ENCODE measurements around the gene CSAD. TPM values are rescaled to one million over a fixed set of nuclear protein-coding genes. Genes with fewer than 3 reads are reported as not detected.

The CSAD gene
- total RNA-seq, 1 experiment from 2014 or later = 11.5 TPM

DNA sequence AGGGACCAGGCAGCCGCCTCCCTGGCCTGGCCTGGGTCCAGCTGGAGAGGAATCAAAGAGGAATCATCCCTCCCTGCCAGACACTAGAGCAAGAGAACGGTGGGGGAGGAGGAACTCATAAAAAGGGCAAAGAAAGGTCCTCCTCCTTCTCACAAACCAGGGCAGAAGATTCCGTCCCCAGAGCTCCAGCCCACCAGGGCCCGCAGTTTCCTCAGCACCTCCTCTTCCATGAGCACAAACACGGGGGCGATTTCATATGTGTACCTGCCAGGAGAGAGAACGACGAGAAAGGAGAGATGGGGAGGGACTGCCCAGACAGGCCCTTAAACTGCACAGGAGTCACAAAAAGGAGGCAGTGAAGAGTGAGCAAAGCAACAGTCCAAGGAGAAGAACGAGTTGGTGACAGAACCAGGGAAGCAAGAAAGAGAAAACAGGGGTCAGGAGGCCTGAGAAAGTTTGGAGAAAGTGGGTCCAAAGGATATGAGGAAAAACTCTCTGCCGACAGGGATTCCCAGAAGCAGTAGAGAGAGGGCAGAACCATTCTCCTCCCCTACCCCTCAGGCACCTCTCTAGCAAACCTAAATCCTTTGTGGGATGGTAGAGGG, 8.9 kb downstream of the CSAD start (continued):
- TF ChIP-seq ZNF138 (CRISPR knock-in tag; conservative IDR thresholded peaks at IDR 0.05) = no peak
- TF ChIP-seq OVOL2 (CRISPR knock-in tag; IDR thresholded peaks at IDR 0.05; ENCODE audit: borderline replicate concordance) = no peak
- no peak for TF ChIP-seq CREM (CRISPR knock-in tag; IDR thresholded peaks at IDR 0.05)
- no peak for TF ChIP-seq ZNF396 (CRISPR knock-in tag; IDR thresholded peaks at IDR 0.05; ENCODE audit: borderline replicate concordance)

DNA sequence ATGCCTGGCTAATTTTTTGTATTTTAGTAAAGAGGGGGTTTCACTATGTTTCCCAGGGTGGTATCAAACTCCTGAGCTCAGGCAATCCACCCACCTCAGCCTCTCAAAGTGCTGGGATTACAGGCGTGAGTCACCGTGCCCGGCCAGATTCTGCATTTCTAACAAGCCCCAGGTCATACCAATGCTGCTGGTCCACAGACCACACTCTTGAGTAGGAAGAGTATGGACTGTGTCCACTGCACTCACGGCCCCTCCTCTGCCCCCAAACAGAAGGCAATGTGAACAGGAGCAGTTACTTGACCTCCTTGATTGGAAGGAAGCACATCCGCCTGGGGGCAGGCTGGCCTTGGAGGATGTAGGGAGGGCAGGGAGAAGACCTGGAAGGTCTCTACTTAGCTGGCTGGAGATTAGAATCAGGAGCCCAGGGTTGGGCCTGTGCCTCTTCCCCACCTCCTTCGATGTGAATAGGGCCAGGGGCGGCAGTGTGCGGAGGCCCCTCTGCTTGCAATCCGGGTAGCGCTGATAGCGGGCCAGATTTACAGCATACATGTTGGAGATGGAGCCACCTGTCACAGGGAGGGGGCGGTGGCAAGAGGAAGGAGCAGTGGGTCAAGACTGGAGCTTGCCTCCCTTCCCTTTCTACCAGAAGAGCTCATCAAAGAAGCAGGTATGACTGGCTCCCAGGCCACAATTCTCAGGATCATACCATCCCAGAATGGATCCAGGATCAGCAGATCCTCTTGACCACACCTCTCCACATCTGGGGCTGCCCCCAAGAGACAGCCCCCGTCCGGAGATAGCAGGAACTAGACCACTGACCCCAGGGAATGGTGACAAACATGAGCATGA, 9.6 kb downstream of the CSAD start:
- no peaks in the 10 kb centered on the region for H3K9me3 Mint-ChIP-seq
- no peaks in the 10 kb centered on the region for H3K36me3 Mint-ChIP-seq
- H3K27me3 Mint-ChIP-seq (ENCODE audit: low read depth) = peaks cover 92% of the 10 kb centered on the region
- peaks cover 17% of the 10 kb centered on the region for H3K4me1 Mint-ChIP-seq
- POLR2A ChIA-PET = interaction anchor here (0.6 kb wide), 1 partner anchor 9 kb away, joined by 3 read pairs; the partner anchor contains the start of gene ZNF740
- DNase-seq (ENCODE audit: low spot score) (no peak), ATAC-seq (no peak)
- TF ChIP-seq HMGA2 (CRISPR knock-in tag; IDR thresholded peaks at IDR 0.05) (no peak), SOX15 (CRISPR knock-in tag; IDR thresholded peaks at IDR 0.05) (no peak), GRHL2 (CRISPR knock-in tag; IDR thresholded peaks at IDR 0.05; ENCODE audit: insufficient replicate concordance, severe bottlenecking) (no peak), RORB (CRISPR knock-in tag; IDR thresholded peaks at IDR 0.05) (no peak), TP53 (CRISPR knock-in tag; IDR thresholded peaks at IDR 0.05) (no peak), NR3C1 (CRISPR knock-in tag; conservative IDR thresholded peaks at IDR 0.05; ENCODE audit: low read depth) (no peak), ZNF138 (CRISPR knock-in tag; conservative IDR thresholded peaks at IDR 0.05) (no peak), ZNF232 (CRISPR knock-in tag; IDR thresholded peaks at IDR 0.05) (no peak), JAZF1 (CRISPR knock-in tag; IDR thresholded peaks at IDR 0.05) (no peak), ZNF416 (CRISPR knock-in tag; IDR thresholded peaks at IDR 0.05) (no peak)
- TF ChIP-seq, protein P1, sequence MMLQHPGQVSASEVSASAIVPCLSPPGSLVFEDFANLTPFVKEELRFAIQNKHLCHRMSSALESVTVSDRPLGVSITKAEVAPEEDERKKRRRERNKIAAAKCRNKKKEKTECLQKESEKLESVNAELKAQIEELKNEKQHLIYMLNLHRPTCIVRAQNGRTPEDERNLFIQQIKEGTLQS (CRISPR knock-in tag; conservative IDR thresholded peaks at IDR 0.05) = no peak
- TF ChIP-seq, protein P2, sequence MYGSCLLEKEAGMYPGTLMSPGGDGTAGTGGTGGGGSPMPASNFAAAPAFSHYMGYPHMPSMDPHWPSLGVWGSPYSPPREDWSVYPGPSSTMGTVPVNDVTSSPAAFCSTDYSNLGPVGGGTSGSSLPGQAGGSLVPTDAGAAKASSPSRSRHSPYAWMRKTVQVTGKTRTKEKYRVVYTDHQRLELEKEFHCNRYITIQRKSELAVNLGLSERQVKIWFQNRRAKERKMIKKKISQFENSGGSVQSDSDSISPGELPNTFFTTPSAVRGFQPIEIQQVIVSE (CRISPR knock-in tag; IDR thresholded peaks at IDR 0.05; ENCODE audit: borderline replicate concordance) = no peak
- TF ChIP-seq, protein P3, sequence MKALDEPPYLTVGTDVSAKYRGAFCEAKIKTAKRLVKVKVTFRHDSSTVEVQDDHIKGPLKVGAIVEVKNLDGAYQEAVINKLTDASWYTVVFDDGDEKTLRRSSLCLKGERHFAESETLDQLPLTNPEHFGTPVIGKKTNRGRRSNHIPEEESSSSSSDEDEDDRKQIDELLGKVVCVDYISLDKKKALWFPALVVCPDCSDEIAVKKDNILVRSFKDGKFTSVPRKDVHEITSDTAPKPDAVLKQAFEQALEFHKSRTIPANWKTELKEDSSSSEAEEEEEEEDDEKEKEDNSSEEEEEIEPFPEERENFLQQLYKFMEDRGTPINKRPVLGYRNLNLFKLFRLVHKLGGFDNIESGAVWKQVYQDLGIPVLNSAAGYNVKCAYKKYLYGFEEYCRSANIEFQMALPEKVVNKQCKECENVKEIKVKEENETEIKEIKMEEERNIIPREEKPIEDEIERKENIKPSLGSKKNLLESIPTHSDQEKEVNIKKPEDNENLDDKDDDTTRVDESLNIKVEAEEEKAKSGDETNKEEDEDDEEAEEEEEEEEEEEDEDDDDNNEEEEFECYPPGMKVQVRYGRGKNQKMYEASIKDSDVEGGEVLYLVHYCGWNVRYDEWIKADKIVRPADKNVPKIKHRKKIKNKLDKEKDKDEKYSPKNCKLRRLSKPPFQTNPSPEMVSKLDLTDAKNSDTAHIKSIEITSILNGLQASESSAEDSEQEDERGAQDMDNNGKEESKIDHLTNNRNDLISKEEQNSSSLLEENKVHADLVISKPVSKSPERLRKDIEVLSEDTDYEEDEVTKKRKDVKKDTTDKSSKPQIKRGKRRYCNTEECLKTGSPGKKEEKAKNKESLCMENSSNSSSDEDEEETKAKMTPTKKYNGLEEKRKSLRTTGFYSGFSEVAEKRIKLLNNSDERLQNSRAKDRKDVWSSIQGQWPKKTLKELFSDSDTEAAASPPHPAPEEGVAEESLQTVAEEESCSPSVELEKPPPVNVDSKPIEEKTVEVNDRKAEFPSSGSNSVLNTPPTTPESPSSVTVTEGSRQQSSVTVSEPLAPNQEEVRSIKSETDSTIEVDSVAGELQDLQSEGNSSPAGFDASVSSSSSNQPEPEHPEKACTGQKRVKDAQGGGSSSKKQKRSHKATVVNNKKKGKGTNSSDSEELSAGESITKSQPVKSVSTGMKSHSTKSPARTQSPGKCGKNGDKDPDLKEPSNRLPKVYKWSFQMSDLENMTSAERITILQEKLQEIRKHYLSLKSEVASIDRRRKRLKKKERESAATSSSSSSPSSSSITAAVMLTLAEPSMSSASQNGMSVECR (CRISPR knock-in tag; IDR thresholded peaks at IDR 0.05; ENCODE audit: borderline replicate concordance) = no peak
- TF ChIP-seq, protein P4, sequence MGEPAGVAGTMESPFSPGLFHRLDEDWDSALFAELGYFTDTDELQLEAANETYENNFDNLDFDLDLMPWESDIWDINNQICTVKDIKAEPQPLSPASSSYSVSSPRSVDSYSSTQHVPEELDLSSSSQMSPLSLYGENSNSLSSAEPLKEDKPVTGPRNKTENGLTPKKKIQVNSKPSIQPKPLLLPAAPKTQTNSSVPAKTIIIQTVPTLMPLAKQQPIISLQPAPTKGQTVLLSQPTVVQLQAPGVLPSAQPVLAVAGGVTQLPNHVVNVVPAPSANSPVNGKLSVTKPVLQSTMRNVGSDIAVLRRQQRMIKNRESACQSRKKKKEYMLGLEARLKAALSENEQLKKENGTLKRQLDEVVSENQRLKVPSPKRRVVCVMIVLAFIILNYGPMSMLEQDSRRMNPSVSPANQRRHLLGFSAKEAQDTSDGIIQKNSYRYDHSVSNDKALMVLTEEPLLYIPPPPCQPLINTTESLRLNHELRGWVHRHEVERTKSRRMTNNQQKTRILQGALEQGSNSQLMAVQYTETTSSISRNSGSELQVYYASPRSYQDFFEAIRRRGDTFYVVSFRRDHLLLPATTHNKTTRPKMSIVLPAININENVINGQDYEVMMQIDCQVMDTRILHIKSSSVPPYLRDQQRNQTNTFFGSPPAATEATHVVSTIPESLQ (CRISPR knock-in tag; IDR thresholded peaks at IDR 0.05) = no peak
- TF ChIP-seq, protein P5, sequence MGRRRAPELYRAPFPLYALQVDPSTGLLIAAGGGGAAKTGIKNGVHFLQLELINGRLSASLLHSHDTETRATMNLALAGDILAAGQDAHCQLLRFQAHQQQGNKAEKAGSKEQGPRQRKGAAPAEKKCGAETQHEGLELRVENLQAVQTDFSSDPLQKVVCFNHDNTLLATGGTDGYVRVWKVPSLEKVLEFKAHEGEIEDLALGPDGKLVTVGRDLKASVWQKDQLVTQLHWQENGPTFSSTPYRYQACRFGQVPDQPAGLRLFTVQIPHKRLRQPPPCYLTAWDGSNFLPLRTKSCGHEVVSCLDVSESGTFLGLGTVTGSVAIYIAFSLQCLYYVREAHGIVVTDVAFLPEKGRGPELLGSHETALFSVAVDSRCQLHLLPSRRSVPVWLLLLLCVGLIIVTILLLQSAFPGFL (CRISPR knock-in tag; IDR thresholded peaks at IDR 0.05; ENCODE audit: borderline replicate concordance) = no peak
- TF ChIP-seq, protein P6, sequence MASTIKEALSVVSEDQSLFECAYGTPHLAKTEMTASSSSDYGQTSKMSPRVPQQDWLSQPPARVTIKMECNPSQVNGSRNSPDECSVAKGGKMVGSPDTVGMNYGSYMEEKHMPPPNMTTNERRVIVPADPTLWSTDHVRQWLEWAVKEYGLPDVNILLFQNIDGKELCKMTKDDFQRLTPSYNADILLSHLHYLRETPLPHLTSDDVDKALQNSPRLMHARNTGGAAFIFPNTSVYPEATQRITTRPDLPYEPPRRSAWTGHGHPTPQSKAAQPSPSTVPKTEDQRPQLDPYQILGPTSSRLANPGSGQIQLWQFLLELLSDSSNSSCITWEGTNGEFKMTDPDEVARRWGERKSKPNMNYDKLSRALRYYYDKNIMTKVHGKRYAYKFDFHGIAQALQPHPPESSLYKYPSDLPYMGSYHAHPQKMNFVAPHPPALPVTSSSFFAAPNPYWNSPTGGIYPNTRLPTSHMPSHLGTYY (CRISPR knock-in tag; IDR thresholded peaks at IDR 0.05) = no peak
- no peak overlapping the region for H3K27ac Mint-ChIP-seq
- CTCF ChIA-PET = interaction anchor here (0.6 to 4.5 kb wide), 8 partner anchors 9 to 150 kb away, joined by 3 to 62 read pairs (median 5); partner anchors contain the start of genes AAAS, CSAD and ZNF740
- H3K4me3 Mint-ChIP-seq = no peak overlapping the region

Data from WTC11 (cell line).